Measurements from ENCODE around the gene ZC3HAV1. TPM values are rescaled to one million over a fixed set of nuclear protein-coding genes. Genes with fewer than 3 reads are reported as not detected.

ZC3HAV1 gene
- total and polyA plus RNA-seq, 9 of the 15 experiments (the other 6 are each of a cell fraction or from before 2014, with no cell fraction given) = 11.9 to 40.5 (median 23.9) TPM

GRCh38 chr7:139115104-139115503 is 5.6 kb upstream of the ZC3HAV1 start:
- CTCF ChIA-PET (ENCODE audit: low intra/inter-chr PET ratio) = no interaction called here
- no peaks in the 10 kb centered on the region for H3K27me3 ChIP-seq (ENCODE audit: control insufficient read depth in 2 of 2, insufficient read depth in 2 of 2, low read length in 2 of 2)
- BruUV-seq (replicated peaks) = no TSS peak
- intact Hi-C loops (cut with micrococcal nuclease) = no loop called here
- no peak overlapping the region for H3K4me3 ChIP-seq
- WGBS (ENCODE audit: insufficient coverage, low coverage, missing lambda C conversion rate) = 57% methylated on average over 3 of the region's 3 CpGs
- H2AFZ ChIP-seq (ENCODE audit: low read depth, low read length) = no peak overlapping the region
- FAIRE-seq (no peak), DNase-seq (ENCODE audit: extremely low read depth in 1 of 4, low spot score in 3 of 4) (no peak), ATAC-seq (no peak)
- in situ Hi-C loops (cut with MboI) = no loop called here
- H3K79me2 ChIP-seq (ENCODE audit: control insufficient read depth, insufficient read depth, low read length) = no peaks in the 10 kb centered on the region
- no peaks in the 10 kb centered on the region for H3K9me1 ChIP-seq (ENCODE audit: control insufficient read depth, insufficient read depth, low read length)
- H3K36me3 ChIP-seq (ENCODE audit: control insufficient read depth, insufficient read depth, low read length) = no peaks in the 10 kb centered on the region
- H4K20me1 ChIP-seq (replicated peaks; ENCODE audit: control insufficient read depth, insufficient read depth, low read length) = no peaks in the 10 kb centered on the region
- H3K9ac ChIP-seq (ENCODE audit: insufficient read depth in 1 of 2, low read depth in 2 of 2, low read length in 2 of 2) = no peak overlapping the region
- POLR2A ChIA-PET = interaction anchor here (0.7 to 2.0 kb wide), 5 partner anchors 9 to 117 kb away, joined by 3 to 8 read pairs (median 3); a partner anchor contains a TSS
- no peaks in the 10 kb centered on the region; the same call in 1 of the 2 replicates for H3K9me3 ChIP-seq (replicated peaks; ENCODE audit: control insufficient read depth, insufficient read depth, low read depth, low read length)
- TF ChIP-seq CEBPG (CRISPR knock-in tag; IDR thresholded peaks at IDR 0.05) (0 out of 2 replicates have a peak, but pooled peaks have one; percentile 36), CEBPG (tag; conservative IDR thresholded peaks at IDR 0.05 in 1 of 2, IDR thresholded peaks at IDR 0.05 in 1 of 2) (peak; percentile 48 to 75; a peak in 3 of 4 replicates), NEUROD1 (IDR thresholded peaks at IDR 0.05; ENCODE audit: borderline replicate concordance, low read depth, low read length, partially characterized antibody) (no peak), ATF3 (IDR thresholded peaks at IDR 0.05) (peak; percentile 66), ATF3 (CRISPR knock-in tag; conservative IDR thresholded peaks at IDR 0.05) (no peak), CEBPB (tag; IDR thresholded peaks at IDR 0.05) (peak; percentile 63), BRD4 (IDR thresholded peaks at IDR 0.05) (no peak), BACH1 (tag; IDR thresholded peaks at IDR 0.05) (no peak), ATF4 (CRISPR knock-in tag; IDR thresholded peaks at IDR 0.05) (0 out of 2 replicates have a peak, but pooled peaks have one; percentile 29), FUS (optimal IDR thresholded peaks at IDR 0.05; ENCODE audit: low read depth, low read length) (no peak), IRF9 (tag; IDR thresholded peaks at IDR 0.05) (peak; percentile 21; the same call in 1 of the 2 replicates), ZSCAN32 (CRISPR knock-in tag; IDR thresholded peaks at IDR 0.05) (0 out of 2 replicates have a peak, but pooled peaks have one; percentile 45), KHSRP (IDR thresholded peaks at IDR 0.05) (no peak)
- peaks cover 33 to 42% of the 10 kb centered on the region in 2 experiments for H3K4me1 ChIP-seq (replicated peaks in 1 of 2; ENCODE audit: control insufficient read depth in 2 of 2, insufficient read depth in 2 of 2, low read length in 2 of 2)
- no peak overlapping the region for H3K4me2 ChIP-seq (ENCODE audit: insufficient read depth, low read length)
- no peak overlapping the region for H3K27ac ChIP-seq (ENCODE audit: extremely low read depth, low read depth, low read length)

Data from K562 (cell line).